CD4-positive, alpha-beta T cell treated with Interleukin-15 for 1 hour (primary cell): ENCODE data around the gene EDEM2.
"Not testable (repeated sequence)": the region's sequence is repeated elsewhere in the genome, so short reads cannot be mapped to it uniquely, and the experiment has no call there.

Source experiments
- DNase-seq: peaks from one replicate; pipeline ENCODE4 v3.0.0-alpha.2; 2020

EDEM2 gene

GRCh38 chr20:35146920-35147574 lies at the start of gene EDEM2:
EDEM2 (minus strand) TSS chr20:35147336; CDS start chr20:35147258, 78 bp downstream.
- peak; percentile 95 for DNase-seq

- DNase-seq: no peak
Observed at GRCh38 chr20:35196313-35196712, 49.2 kb upstream of the EDEM2 start.

GRCh38 chr20:35193031-35193791 lies 46.1 kb upstream of the EDEM2 start:
- DNase-seq: not testable (repeated sequence)

GRCh38 chr20:35192118-35192872 lies 45.2 kb upstream of the EDEM2 start:
- no peak for DNase-seq

- no peak for DNase-seq
Observed at GRCh38 chr20:35191419-35192117, 44.4 kb upstream of the EDEM2 start.

GRCh38 chr20:35190556-35190955 lies 43.4 kb upstream of the EDEM2 start:
- no peak for DNase-seq

GRCh38 chr20:35189223-35189622 lies 42.1 kb upstream of the EDEM2 start:
- not testable (repeated sequence) for DNase-seq

GRCh38 chr20:35187584-35188190 lies 40.6 kb upstream of the EDEM2 start:
- DNase-seq: no peak

- DNase-seq: not testable (repeated sequence)
Observed at GRCh38 chr20:35186691-35187289, 39.7 kb upstream of the EDEM2 start.

GRCh38 chr20:35181731-35182130 lies 34.6 kb upstream of the EDEM2 start:
- DNase-seq: no peak

- DNase-seq: no peak
Observed at GRCh38 chr20:35180266-35180665, 33.1 kb upstream of the EDEM2 start.

GRCh38 chr20:35179292-35180212 lies 32.4 kb upstream of the EDEM2 start:
- no peak for DNase-seq

- DNase-seq: no peak
Observed at GRCh38 chr20:35176132-35176531, 29.0 kb upstream of the EDEM2 start.

- no peak for DNase-seq
Observed at GRCh38 chr20:35174458-35175216, 27.5 kb upstream of the EDEM2 start.

- no peak for DNase-seq
Observed at GRCh38 chr20:35173576-35174192, 26.5 kb upstream of the EDEM2 start.

- DNase-seq: no peak
Observed at GRCh38 chr20:35172434-35172806, 25.3 kb upstream of the EDEM2 start.

GRCh38 chr20:35171753-35172433 lies 24.8 kb upstream of the EDEM2 start, which contains the start of gene PROCR:
PROCR (plus strand) TSS chr20:35172072; CDS start chr20:35172155, 83 bp downstream.
- peak; percentile 25 for DNase-seq

GRCh38 chr20:35171438-35171752 lies 24.3 kb upstream of the EDEM2 start:
- no peak for DNase-seq
